ENCODE data around the gene CNOT11. TPM values are rescaled to one million over a fixed set of nuclear protein-coding genes. Genes with fewer than 3 reads are reported as not detected.
"Not testable (repeated sequence)": the region's sequence is repeated elsewhere in the genome, so short reads cannot be mapped to it uniquely, and the experiment has no call there.

Gene CNOT11
- total and polyA plus RNA-seq, 2 of the 4 experiments (the other 2 are of a cell fraction), result 36.4 to 55.8 TPM

GRCh38 chr2:101239760-101240118 is 12.9 kb upstream of the CNOT11 start:
- in situ Hi-C loops (cut with MboI; ENCODE audit: low sequenced_read_pairs); H4K5ac ChIP-seq (ENCODE audit: low read depth, low read length); H2BK20ac ChIP-seq (ENCODE audit: low read depth, low read length); H3K4me1 ChIP-seq (ENCODE audit: control insufficient read depth, insufficient read depth, low read length); H3K36me3 ChIP-seq (ENCODE audit: control insufficient read depth, insufficient read depth, low read length); dilution Hi-C loops (cut with HindIII; ENCODE audit: low sequenced_read_pairs, unreplicated experiment); H3K27me3 ChIP-seq (ENCODE audit: control insufficient read depth, insufficient read depth, low read length); DNase-seq; H3K9me1 ChIP-seq (ENCODE audit: insufficient read depth, low read length); H2AFZ ChIP-seq (replicated peaks; ENCODE audit: low read length, poor library complexity); H3K23ac ChIP-seq (ENCODE audit: low read depth, low read length); H2AK5ac ChIP-seq (ENCODE audit: low read depth, low read length); H3K4me3 ChIP-seq (ENCODE audit: insufficient read depth, low read depth, low read length); H2BK5ac ChIP-seq (ENCODE audit: low read depth, low read length, poor library complexity, severe bottlenecking); H3K79me1 ChIP-seq (ENCODE audit: low read depth in 1 of 2, low read length in 2 of 2); H3K18ac ChIP-seq (ENCODE audit: low read depth, low read length); ATAC-seq (ENCODE audit: low read depth); BruUV-seq (replicated peaks); CTCF ChIA-PET; H2BK15ac ChIP-seq (ENCODE audit: low read depth, low read length); H3K9me3 ChIP-seq (ENCODE audit: control insufficient read depth, insufficient read depth, low read length); H3K4me2 ChIP-seq (ENCODE audit: low read depth, low read length); H3K56ac ChIP-seq (ENCODE audit: extremely low read depth, insufficient read depth, low read length); H3K27ac ChIP-seq (ENCODE audit: insufficient read depth, low read length); H3K9ac ChIP-seq (ENCODE audit: low read depth, low read length); POLR2A ChIA-PET (ENCODE audit: unreplicated experiment); H3K4ac ChIP-seq (ENCODE audit: low read depth, low read length); H4K20me1 ChIP-seq (ENCODE audit: insufficient read depth, low read length); H4K91ac ChIP-seq (ENCODE audit: insufficient read depth, low read depth, low read length); intact Hi-C loops (cut with micrococcal nuclease); H4K8ac ChIP-seq (ENCODE audit: low read depth in 2 of 2, low read length in 2 of 2); H3K14ac ChIP-seq (replicated peaks; ENCODE audit: low read depth, low read length); H2BK120ac ChIP-seq (ENCODE audit: low read depth, low read length); H2AK9ac ChIP-seq (replicated peaks; ENCODE audit: low read depth, low read length, poor library complexity): not testable (repeated sequence)
- WGBS, 2 experiments (ENCODE audit: extremely low coverage in 2 of 2, insufficient read length in 1 of 2), result no CpG with 5 or more reads among the region's 2 CpGs
